Measurements from ENCODE around the gene MMP11.

Gene MMP11

GRCh38 chr22:23781065-23781464 is 8.4 kb downstream of the MMP11 start:
- DNase-seq (ENCODE audit: low spot score): no peak

GRCh38 chr22:23781511-23782183 is 9.0 kb downstream of the MMP11 start:
- DNase-seq (ENCODE audit: low spot score): no peak

- DNase-seq (ENCODE audit: low spot score): no peak
Measured at GRCh38 chr22:23782252-23782651, 9.6 kb downstream of the MMP11 start.

GRCh38 chr22:23782703-23783102 is 10.1 kb downstream of the MMP11 start:
- no peak for DNase-seq (ENCODE audit: low spot score)

GRCh38 chr22:23783265-23784150 is 10.9 kb downstream of the MMP11 start:
- no peak for DNase-seq (ENCODE audit: low spot score)

GRCh38 chr22:23784215-23784732 is 11.6 kb downstream of the MMP11 start:
- DNase-seq (ENCODE audit: low spot score): peak; percentile 83

- no peak for DNase-seq (ENCODE audit: low spot score)
Measured at GRCh38 chr22:23786261-23786710, 13.6 kb downstream of the MMP11 start.

GRCh38 chr22:23786752-23787599 is 14.3 kb downstream of the MMP11 start, which contains the start of gene SMARCB1:
Gene SMARCB1, plus strand, starts transcription at chr22:23786966. Its CDS starts 204 bp downstream, at chr22:23787170.
- DNase-seq (ENCODE audit: low spot score): peak; percentile 82

- DNase-seq (ENCODE audit: low spot score): no peak
Measured at GRCh38 chr22:23787600-23787896, 14.9 kb downstream of the MMP11 start.

- DNase-seq (ENCODE audit: low spot score): no peak
Measured at GRCh38 chr22:23787910-23788309, 15.3 kb downstream of the MMP11 start.

- DNase-seq (ENCODE audit: low spot score): no peak
Measured at GRCh38 chr22:23789121-23789520, 16.5 kb downstream of the MMP11 start.

GRCh38 chr22:23789638-23790037 is 17.0 kb downstream of the MMP11 start:
- DNase-seq (ENCODE audit: low spot score): no peak

- no peak for DNase-seq (ENCODE audit: low spot score)
Measured at GRCh38 chr22:23790819-23791737, 18.4 kb downstream of the MMP11 start.

GRCh38 chr22:23791738-23792645 is 19.3 kb downstream of the MMP11 start:
- DNase-seq (ENCODE audit: low spot score): peak; percentile 57

GRCh38 chr22:23793326-23793725 is 20.7 kb downstream of the MMP11 start:
- DNase-seq (ENCODE audit: low spot score): no peak

- DNase-seq (ENCODE audit: low spot score): no peak
Measured at GRCh38 chr22:23796461-23796860, 23.8 kb downstream of the MMP11 start.

- no peak for DNase-seq (ENCODE audit: low spot score)
Measured at GRCh38 chr22:23800297-23801237, 27.9 kb downstream of the MMP11 start.

- no peak for DNase-seq (ENCODE audit: low spot score)
Measured at GRCh38 chr22:23801238-23801821, 28.7 kb downstream of the MMP11 start.

Measured in SW480 (cell line).